GM23338 (cell line): ENCODE data around the gene CEACAM16.

Experiments used
- CREB1 ChIP-seq: fragments of 250-450 bp; sonication (Bioruptor Pico); IDR thresholded peaks from 2 replicates; pipeline ENCODE4 v1.5.0; 2020; ENCODE audit warnings: low read depth, mild to moderate bottlenecking, moderate library complexity
- EZH2 ChIP-seq: fragments of 200-600 bp; sonication (generic); IDR thresholded peaks from one replicate; pipeline ENCODE4 v1.8.0; 2017; ENCODE audit warnings: antibody characterized with exemption, mild to moderate bottlenecking, low read depth; ENCODE audit not compliant: unreplicated experiment
- JUNB ChIP-seq: IDR thresholded peaks from one replicate; pipeline ENCODE4 v1.6.1; 2016; ENCODE audit warnings: antibody characterized with exemption; ENCODE audit not compliant: unreplicated experiment
- POLR2AphosphoS5 ChIP-seq: IDR thresholded peaks from 2 replicates; pipeline ENCODE4 v1.6.1; 2016; ENCODE audit warnings: antibody characterized with exemption, low read depth
- ZNF114 ChIP-seq: fragments of 250-450 bp; sonication (Bioruptor Pico); IDR thresholded peaks from 2 replicates; pipeline ENCODE4 v1.5.0; 2020; ENCODE audit warnings: mild to moderate bottlenecking, moderate library complexity
- TF ChIP-seq, protein P1 (sequence below), 2 experiments: fragments of 200-600 bp in 1 of 2; sonication (generic) in 1 of 2; conservative IDR thresholded peaks; 2 replicates each; pipeline versions ENCODE4 v1.5.1 to v1.6.1; 2016 to 2017; ENCODE audit warnings: antibody characterized with exemption in 2 of 2, low read depth in 2 of 2, mild to moderate bottlenecking in 2 of 2, moderate library complexity in 1 of 2
- TF ChIP-seq, protein P2 (sequence below): IDR thresholded peaks from 2 replicates; pipeline ENCODE4 v1.6.1; 2016; ENCODE audit warnings: antibody characterized with exemption
- TF ChIP-seq, protein P3 (sequence below): IDR thresholded peaks from one replicate; pipeline ENCODE4 v1.6.1; 2018; ENCODE audit warnings: antibody characterized with exemption; ENCODE audit not compliant: unreplicated experiment

DNA sequence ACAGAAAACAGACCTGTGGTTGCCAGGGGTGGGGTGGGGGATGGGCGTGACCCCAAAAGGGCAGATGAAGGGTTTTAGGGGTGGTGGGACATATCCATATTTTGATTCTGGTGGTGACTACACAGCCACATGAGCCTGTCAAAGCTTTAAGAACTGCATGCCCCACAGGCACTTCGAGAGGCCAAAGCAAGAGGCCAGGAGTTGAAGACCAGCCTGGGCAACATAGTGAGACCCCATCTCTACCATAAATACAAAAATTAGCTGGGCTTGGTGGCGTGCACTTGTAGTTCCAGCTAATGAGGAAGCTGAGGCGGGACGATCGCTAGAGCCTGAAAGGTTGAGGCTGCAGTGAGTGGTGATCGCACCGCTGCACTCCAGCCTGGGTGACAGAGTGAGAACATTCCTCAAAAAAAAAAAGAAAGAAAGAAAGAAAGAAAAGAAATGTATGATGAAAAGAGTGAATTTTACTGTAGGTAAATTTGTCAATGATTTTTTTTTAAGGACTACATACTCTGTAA, 30.6 kb downstream of the CEACAM16 start:
- TF ChIP-seq ZNF114 (CRISPR knock-in tag) (no peak), JUNB (no peak), POLR2AphosphoS5 (no peak), EZH2 (no peak), CREB1 (CRISPR knock-in tag) (no peak)
- TF ChIP-seq, protein P1, sequence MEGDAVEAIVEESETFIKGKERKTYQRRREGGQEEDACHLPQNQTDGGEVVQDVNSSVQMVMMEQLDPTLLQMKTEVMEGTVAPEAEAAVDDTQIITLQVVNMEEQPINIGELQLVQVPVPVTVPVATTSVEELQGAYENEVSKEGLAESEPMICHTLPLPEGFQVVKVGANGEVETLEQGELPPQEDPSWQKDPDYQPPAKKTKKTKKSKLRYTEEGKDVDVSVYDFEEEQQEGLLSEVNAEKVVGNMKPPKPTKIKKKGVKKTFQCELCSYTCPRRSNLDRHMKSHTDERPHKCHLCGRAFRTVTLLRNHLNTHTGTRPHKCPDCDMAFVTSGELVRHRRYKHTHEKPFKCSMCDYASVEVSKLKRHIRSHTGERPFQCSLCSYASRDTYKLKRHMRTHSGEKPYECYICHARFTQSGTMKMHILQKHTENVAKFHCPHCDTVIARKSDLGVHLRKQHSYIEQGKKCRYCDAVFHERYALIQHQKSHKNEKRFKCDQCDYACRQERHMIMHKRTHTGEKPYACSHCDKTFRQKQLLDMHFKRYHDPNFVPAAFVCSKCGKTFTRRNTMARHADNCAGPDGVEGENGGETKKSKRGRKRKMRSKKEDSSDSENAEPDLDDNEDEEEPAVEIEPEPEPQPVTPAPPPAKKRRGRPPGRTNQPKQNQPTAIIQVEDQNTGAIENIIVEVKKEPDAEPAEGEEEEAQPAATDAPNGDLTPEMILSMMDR (conservative IDR thresholded peaks at IDR 0.05; ENCODE audit: low read depth in 2 of 2): no peak
- TF ChIP-seq, protein P2, sequence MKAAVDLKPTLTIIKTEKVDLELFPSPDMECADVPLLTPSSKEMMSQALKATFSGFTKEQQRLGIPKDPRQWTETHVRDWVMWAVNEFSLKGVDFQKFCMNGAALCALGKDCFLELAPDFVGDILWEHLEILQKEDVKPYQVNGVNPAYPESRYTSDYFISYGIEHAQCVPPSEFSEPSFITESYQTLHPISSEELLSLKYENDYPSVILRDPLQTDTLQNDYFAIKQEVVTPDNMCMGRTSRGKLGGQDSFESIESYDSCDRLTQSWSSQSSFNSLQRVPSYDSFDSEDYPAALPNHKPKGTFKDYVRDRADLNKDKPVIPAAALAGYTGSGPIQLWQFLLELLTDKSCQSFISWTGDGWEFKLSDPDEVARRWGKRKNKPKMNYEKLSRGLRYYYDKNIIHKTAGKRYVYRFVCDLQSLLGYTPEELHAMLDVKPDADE: no peak
- TF ChIP-seq, protein P3, sequence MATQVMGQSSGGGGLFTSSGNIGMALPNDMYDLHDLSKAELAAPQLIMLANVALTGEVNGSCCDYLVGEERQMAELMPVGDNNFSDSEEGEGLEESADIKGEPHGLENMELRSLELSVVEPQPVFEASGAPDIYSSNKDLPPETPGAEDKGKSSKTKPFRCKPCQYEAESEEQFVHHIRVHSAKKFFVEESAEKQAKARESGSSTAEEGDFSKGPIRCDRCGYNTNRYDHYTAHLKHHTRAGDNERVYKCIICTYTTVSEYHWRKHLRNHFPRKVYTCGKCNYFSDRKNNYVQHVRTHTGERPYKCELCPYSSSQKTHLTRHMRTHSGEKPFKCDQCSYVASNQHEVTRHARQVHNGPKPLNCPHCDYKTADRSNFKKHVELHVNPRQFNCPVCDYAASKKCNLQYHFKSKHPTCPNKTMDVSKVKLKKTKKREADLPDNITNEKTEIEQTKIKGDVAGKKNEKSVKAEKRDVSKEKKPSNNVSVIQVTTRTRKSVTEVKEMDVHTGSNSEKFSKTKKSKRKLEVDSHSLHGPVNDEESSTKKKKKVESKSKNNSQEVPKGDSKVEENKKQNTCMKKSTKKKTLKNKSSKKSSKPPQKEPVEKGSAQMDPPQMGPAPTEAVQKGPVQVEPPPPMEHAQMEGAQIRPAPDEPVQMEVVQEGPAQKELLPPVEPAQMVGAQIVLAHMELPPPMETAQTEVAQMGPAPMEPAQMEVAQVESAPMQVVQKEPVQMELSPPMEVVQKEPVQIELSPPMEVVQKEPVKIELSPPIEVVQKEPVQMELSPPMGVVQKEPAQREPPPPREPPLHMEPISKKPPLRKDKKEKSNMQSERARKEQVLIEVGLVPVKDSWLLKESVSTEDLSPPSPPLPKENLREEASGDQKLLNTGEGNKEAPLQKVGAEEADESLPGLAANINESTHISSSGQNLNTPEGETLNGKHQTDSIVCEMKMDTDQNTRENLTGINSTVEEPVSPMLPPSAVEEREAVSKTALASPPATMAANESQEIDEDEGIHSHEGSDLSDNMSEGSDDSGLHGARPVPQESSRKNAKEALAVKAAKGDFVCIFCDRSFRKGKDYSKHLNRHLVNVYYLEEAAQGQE: no peak
